DMS79 treated with DMSO at 0.1 percent for 48 hours (cell line): Measurements from ENCODE around the gene ELN.
"Not testable (repeated sequence)": the region's sequence is repeated elsewhere in the genome, so short reads cannot be mapped to it uniquely, and the experiment has no call there.

Source experiments
- DNase-seq: peaks from one replicate; lab custom pipeline; 2025; lab: John Stamatoyannopoulos, UW

Gene ELN

DNA sequence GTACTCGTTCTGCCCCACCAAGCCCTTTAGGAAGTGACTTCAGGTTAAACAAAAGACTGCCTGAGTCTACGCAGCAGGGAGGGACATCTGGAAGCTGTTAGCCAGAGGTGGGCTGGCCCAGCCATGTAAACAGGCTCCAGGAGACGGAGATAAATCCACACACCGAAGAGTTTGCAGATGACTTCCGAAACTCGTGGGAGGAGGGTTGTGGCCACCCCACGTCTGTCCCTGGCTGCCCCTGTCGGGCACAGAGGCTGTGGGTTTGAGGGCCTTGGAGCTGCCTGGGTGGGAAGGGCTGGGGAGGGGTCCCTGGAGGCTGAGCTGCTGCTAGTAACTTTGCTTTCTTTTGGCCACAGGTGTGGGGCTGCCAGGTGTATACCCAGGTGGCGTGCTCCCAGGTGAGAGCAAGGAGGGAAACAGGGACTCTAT is 15.6 kb downstream of the ELN start:
- no peak for DNase-seq

DNA sequence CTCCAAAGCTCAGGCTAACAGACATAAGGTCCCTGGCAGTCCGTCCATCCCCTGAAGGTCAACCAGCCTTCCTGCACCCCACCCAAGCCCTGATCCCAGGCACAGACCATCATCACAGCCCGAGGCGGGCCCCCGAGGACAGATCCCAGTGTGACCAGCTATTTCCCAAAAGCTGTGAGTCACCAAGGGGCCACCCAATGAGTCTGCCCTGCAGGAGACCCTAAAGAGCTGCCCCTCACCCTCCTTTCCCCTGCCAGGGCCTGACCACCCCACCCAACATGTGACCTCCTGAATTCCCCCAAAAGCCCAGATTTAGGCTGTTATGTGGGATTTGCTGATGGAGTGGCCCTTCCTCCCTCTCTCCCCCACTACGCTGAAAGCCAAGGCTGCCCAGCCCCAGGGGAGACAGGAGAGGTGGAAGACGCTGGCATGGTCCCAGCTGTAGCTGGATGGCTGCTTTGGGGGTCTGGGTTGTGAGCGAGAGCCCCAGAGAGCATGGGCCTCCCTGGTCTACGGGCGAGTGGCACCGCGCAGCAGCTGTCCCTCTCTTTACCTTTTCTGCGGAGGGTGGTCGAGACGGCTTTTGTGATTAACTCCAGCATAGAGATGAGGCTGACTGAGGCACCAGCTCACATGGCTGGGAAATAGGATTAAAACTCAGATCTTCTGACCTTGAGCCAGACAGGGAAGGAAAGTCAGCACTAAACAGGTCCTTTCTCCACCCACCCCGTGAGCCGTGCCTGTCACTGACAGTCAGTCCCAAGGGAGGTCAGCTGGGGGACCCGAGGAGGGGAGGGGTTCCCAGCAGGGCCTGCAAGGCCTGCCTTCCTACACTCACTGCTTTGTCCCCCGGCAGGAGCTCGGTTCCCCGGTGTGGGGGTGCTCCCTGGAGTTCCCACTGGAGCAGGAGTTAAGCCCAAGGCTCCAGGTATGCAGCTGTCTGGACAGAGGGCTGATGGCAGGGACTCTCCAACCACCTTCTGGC is 16.7 kb downstream of the ELN start:
- no peak for DNase-seq

DNA sequence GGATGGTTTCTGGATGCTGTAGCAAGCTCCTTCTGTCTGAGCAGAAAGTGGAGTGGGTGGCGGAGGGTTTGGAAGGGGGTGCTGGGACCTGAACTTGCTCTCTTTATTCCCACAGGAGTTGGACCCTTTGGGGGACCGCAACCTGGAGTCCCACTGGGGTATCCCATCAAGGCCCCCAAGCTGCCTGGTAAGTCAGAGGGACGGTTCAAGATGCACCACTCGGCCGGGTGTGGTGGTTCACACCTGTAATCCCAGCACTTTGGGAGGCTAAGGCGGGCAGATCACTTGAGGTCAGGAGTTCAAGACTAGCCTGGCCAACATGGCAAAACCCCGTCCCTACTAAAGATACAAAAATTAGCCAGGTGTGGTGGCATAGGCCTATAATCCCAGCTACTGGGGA is 18.6 kb downstream of the ELN start:
- DNase-seq = not testable (repeated sequence)

DNA sequence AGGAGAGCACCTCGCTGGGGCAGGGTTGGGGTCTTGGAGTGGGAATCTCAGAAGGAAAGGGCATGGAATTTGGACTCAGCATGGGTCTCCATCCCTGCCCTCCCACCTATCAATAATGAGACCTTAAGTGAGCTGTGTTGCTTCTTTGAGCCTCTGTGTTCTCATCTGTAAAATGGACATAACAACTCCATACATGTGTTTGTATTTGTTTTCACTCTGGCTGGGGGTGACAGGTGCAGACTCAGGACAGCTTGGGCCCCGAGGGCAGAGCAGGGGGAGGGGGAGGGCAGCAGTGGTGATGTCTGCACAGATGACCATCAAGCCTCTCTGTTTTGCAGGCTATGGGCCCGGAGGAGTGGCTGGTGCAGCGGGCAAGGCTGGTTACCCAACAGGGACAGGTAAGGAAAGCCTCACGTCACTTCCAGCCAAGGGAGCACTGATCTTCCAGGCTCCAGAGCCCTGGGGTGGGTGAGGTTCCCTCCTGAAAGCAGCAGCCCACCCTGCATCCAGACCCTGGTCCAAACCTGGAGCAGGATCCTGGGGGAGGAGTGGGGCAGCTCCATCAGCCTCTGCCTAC is 19.9 kb downstream of the ELN start:
- no peak for DNase-seq

DNA sequence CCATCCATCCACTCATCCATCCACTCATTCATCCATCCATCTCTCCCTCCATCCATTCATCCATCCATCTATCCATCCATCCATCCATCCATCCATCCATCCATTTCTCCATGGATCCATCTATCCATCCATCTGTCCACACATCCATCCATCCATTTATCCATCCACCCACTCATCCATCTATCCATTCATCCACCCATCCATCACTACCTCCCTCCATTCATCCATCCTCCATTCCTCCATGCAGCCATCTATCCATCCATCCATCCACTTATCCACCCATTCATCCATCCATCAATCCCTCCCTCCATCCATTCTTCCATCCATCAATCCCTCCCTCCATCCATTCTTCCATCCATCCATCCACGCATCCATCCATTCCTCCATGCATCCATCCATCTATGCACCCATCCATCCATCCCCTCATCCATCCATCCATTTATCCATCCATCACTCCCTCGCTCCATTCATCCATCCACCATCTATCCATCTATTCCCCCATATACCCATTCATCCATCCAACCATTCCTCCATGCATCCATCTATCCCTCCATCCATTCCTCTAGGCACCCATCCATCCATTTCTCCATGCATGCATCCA is 21.1 kb downstream of the ELN start:
- no peak for DNase-seq

DNA sequence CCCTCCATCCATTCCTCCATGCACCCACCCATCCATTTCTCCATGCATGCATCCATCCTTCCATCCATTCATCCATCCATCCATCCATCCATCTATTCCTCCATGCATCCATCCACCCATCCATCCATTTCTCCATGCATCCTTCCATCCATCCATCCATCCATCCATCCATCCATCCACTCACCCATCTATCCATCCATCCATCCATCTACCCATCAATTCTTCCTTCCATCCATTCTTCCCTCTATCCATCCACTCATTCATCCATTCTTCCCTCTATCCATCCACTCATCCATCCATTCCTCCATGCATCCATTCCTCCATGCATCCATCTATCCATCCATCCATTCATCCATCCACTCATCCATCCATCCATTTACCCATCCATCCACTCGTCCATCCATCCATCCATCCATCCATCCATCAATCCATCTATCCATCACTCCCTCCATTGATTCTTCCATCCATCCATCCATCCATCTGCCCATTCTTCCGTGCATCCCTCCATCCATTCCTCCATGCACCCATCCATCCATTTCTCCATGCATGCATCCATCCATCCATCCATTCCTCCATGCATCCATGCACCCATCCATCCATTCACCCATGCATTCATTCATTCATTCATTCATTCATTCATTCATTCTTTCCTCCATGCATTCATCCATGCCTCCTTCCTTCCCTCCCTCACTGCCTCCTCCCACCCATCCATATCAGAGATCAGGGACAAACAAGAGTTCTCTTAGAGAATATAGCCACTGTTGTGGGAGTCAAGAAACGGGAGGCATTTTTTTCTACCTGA is 22.2 kb downstream of the ELN start:
- DNase-seq = no peak

DNA sequence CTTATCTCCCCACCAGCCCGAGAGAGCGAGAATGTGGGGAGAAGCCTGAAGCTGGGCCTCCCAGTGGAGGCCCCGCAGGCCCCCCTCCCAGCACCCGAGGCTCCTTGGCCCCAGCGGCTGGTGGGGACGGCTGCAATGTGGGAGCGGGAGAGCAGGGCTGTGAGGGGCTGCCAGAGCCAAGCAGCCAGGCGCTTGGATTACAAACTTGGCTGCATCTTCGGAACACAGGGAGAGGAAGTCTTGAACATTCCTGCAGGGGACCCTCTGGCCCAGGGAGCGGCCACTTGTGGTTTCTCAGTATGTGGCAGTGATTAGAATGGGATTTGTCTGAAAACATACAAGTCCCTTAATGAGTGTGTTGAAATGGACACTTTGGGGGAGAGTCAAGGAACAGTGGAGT is 23.2 kb downstream of the ELN start:
- no peak for DNase-seq

DNA sequence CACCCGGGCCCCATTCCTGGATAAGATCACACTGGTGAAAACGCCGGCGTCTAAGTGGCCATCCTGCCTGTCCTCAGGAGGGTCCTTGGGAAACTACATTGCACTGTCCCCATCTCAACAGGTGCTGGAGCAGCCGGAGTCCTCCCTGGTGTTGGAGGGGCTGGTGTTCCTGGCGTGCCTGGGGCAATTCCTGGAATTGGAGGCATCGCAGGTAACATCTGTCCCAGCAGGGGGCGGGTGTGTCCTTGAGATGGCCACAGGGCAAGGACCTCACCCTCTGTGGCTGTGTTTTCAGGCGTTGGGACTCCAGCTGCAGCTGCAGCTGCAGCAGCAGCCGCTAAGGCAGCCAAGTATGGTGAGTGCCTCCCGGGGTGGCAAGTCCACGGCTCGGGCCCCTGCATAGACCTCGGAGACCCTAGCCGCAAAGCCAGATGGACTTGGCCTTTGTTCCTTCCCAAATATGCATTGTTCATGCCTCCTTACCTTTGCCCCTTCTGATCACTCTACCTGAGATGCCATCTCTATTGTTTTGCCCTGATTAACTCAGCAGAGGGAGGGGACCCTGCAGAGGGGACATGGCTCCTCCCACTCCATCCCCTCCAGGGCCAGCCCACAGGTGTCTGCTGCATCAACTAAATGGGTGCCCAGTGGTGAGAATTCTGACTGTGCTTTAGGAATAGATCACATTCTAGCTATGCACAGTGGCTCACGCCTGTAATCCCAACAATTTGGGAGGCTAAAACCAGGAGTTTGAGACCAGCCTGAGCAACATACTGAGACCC is 23.8 kb downstream of the ELN start:
- no peak for DNase-seq

DNA sequence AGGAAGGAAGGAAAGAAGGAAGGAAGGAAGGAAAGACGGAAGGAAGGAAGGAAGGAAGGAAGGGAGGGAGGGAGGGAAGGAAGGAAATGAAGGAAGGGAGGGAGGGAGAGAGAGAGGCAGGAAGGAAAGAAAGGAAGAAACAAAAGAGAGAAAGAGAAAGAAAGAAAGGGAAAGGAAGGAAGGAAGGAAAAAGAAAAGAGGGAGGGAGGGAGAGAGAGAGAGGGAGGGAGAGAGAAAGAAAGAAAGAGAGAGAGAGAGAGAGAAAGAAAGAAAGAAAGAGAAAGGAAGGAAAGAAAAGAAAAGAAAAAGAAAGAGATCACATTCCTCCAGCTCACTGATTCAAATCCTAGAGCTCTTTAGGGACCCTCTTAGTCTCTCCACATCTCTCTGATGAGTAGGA is 24.7 kb downstream of the ELN start:
- no peak for DNase-seq

DNA sequence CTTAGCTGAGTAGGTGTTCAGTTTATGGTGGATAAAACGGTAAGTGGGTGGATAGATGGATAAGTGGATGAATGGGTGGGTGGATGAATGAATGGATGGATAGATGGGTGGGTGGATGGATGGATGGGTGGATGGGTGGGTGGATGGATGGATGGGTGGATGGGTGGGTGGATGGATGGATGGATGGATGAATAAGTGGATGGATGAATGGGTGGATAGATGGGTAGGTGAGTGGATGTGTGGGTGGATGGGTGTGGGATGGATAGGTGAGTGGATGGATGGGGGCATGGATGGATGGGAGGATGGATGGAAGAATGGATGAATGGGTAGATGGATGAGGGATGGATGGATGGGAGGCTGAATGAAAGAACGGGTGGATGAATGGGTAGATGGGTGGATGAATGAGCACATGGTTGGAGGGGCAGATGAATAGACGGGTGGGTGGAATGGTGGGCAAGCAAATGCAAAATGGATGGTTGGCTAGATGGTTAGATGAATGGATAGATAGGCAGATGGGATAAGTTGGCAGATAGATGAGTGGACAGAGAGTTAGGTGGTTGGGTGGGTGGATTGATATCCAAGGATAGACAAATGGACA is 25.7 kb downstream of the ELN start:
- no peak for DNase-seq

DNA sequence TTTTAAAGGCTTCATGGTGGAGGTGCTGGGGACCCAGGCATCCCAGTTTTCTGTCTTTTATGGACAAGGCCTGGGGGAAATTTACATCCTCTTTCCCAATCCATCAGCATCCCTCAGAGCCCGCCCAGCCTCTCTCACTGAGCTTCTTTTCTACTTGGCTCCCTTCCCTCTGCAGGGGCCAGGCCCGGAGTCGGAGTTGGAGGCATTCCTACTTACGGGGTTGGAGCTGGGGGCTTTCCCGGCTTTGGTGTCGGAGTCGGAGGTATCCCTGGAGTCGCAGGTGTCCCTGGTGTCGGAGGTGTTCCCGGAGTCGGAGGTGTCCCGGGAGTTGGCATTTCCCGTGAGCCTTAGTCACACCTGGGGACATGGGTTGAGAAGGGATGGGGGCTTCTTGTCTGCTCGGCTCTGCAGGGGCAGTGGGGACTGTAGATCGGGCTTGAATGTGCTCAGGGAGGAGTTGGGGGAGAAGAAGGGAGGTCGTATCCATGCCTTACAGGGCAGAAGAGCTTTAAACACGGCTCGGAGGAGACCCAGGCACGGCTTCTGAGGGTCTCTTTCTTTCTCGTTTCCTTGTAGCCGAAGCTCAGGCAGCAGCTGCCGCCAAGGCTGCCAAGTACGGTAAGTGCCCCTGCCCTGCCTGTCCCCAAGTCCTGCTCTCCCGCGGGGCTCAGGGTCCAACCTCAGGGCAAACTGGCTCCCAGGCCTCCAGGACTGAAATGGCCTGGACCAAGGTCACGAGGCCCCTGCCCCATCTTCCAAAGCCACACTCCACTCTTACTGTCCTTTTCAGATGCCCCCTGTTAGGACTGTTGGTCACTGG is 28.3 kb downstream of the ELN start:
- no peak for DNase-seq

DNA sequence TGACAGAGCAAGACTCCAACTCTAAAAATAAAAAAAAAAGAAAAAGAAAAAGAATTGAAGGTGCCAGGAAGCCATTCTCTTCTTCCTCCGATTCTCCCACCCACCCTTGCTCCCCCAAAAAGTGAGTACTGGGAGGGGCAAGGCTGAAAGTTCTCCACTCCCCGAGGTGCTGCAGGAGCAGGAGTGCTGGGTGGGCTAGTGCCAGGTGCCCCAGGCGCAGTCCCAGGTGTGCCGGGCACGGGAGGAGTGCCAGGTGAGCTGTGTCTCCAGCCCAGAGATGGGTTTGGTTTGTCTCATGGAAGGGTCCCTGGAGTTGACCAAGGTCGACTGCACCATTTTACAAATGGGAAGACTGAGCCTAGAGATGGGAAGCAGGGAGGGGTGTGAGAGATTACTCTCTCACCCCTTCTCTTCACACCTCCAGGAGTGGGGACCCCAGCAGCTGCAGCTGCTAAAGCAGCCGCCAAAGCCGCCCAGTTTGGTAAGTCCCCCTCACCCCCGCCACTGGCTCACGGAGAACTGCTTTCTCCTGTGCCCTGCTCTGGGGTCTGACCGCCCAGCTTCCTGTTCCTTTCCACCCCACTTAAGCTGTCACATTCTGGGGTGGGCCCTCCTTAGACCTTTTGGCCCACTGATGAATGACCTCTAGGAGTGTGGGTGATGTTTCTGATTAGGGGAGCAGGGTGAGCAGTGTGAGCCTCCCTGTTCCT is 29.4 kb downstream of the ELN start:
- no peak for DNase-seq

DNA sequence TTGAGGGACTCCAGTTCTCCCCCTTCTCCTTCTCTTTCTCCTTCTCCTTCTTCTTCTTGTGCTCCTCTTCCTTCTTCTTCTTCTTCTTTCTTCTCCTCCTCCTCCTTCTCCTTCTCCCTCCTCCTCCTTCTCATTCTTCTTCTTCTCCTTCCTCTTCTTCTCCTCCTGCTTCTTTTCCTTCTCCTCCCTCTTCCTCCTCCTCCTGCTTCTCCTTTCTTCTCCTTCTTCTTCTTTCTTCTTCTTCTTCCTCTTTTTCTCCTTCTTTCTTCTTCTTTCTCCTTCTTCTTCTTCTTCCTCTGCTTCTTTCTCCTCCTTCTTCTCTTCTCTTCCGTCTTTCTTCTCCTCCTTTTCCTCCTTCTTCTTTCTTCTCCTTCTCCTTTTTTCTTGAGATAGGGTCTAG is 30.0 kb downstream of the ELN start:
- no peak for DNase-seq

DNA sequence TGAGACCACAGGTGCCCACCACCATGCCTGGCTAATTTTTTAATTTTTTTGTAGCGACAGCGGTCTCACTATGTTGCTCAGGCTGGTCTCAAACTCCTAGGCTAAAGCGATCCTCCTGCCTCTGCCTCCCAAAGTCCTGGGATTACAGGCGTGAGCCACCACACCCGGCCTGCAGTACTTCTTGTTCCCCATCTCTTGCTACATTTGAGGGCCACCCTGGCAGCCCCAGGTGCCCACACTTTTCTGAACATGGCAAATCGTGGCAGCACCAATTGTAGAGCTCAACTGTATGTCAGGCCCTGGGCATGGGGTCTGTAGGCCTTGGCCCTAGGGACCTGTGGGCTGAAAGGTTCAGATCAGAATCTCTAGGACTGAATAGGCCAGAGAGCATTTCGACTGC is 30.5 kb downstream of the ELN start:
- DNase-seq = no peak

DNA sequence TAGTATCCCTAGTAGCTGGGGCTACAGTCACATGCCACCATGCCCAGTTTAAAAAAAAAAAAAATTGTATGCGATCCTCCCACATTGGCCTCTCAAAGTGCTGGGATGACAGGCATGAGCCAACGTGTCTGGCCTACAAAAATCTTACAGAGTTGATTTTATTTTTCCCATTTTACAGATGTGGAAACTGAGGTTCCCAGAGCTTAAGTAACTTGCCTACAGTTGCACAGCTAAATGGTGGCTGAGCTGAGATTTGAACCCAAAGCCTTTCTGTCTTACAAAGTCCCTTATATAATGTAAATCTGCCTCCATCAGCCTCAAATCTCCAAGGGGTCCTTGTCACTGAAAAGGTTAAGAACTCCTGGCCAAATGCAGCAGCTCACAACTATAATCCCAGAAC is 31.1 kb downstream of the ELN start:
- DNase-seq = no peak

DNA sequence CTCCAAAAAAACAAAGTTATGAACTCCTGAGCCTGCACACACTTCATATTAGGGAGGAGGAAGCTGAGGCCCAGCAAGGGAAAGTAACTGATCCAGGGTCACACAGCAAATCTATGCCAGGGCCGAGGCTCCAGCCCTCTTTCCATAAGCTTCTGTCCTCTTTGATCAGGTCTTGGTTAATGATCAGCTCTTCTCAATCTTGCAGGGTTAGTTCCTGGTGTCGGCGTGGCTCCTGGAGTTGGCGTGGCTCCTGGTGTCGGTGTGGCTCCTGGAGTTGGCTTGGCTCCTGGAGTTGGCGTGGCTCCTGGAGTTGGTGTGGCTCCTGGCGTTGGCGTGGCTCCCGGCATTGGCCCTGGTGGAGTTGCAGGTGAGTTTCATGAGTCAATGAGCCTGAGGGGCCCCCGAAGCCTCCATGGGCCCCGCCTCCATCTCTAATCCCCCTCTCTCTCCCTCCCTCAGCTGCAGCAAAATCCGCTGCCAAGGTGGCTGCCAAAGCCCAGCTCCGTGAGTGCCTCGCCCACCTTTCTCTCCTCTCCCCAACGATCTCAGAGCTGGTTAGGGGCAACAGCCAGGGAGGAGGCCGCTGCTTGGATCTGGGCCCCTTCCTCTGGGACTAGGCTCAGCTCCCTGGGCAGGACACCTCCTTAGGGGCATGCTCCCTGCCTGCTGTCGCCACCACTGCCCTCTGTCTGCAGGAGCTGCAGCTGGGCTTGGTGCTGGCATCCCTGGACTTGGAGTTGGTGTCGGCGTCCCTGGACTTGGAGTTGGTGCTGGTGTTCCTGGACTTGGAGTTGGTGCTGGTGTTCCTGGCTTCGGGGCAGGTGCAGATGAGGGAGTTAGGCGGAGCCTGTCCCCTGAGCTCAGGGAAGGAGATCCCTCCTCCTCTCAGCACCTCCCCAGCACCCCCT is 32.0 kb downstream of the ELN start:
- peak; percentile 12 for DNase-seq

DNA sequence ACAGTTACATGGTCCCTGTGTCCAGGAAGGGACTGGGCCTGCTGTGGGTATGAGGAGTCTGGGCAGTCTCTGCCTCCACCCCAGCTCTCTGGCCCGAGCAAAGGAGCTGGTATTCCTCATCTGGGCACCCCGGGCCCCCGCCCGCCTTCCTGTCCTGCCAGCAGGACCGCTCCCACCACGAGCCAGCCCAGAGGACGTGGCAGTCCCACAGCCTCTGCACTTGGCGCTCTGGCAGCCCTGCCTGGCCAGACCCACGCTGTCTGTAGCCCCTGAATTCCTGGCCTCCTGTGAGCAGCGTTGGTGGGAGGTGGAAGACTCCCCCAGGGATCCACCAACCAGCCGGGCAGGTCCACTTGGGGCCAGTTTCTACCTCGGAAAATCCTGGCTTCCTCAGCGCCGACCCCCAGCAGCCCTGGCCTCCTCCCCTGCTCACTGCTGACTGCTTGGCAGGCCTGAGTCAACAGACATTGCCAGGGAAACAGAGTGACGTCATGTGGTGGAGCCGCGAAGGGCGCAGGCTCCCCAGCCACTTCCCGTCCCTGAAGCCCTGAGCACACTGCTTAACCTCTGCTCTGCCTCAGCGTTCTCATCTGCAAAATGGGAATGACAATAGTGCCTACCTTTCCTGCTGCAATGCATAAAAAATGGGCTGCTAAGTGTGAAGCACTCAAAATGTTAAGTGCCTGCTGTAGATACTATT is 34.0 kb downstream of the ELN start:
- no peak for DNase-seq

DNA sequence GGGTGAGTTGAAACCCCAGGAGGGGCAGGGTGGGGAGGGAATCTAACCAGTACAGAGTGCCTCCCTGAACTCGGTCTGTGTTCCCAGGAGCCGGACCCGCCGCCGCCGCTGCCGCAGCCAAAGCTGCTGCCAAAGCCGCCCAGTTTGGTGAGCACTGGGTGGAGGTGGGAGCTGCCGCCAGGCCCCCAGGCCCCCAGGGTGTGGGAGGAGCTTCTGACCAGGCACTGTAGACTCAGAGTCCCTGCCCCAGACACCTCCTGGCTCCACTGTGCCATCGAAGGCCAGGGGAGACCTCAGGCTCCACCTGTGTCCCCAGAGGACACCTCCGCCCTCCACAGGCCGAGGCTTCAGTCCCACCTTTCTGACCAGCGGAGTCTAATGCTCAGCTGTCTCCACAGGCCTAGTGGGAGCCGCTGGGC is 35.3 kb downstream of the ELN start:
- DNase-seq = no peak
